KMS-11 (cell line): Measurements from ENCODE around the gene KIAA0930.

ENCODE experiments used
- H2AFZ ChIP-seq: fragments of 200-600 bp; sonication (generic); 2 replicates; pipeline ENCODE4 v1.6.1; 2016; ENCODE audit warnings: antibody characterized with exemption, mixed run types, low read depth
- H3K27ac ChIP-seq: fragments of 200-600 bp; sonication (generic); 2 replicates; pipeline ENCODE4 v1.6.1; 2016; ENCODE audit warnings: mild to moderate bottlenecking, mixed run types
- H3K27me3 ChIP-seq: fragments of 200-600 bp; sonication (generic); 2 replicates; pipeline ENCODE4 v1.6.1; 2017; ENCODE audit warnings: mild to moderate bottlenecking, low read depth, mixed run types, moderate library complexity; ENCODE audit not compliant: insufficient read depth
- H3K36me3 ChIP-seq: fragments of 200-600 bp; sonication (generic); 2 replicates; pipeline ENCODE4 v1.6.1; 2017; ENCODE audit warnings: mild to moderate bottlenecking, mixed run types; ENCODE audit not compliant: insufficient read depth
- H3K4me1 ChIP-seq: fragments of 200-600 bp; sonication (generic); 2 replicates; pipeline ENCODE4 v1.6.1; 2016; ENCODE audit warnings: mild to moderate bottlenecking, low read depth, mixed run types; ENCODE audit not compliant: poor library complexity, severe bottlenecking
- H3K4me2 ChIP-seq: fragments of 200-600 bp; sonication (generic); 2 replicates; pipeline ENCODE4 v1.7.0; 2016; ENCODE audit warnings: mild to moderate bottlenecking, mixed run types
- H3K4me3 ChIP-seq: fragments of 200-600 bp; sonication (generic); IDR thresholded peaks from 2 replicates; pipeline ENCODE4 v1.6.1; 2017; ENCODE audit warnings: low read depth, low read length, mixed read lengths; ENCODE audit not compliant: insufficient read depth
- H3K79me2 ChIP-seq: fragments of 200-600 bp; sonication (generic); 2 replicates; pipeline ENCODE4 v1.6.1; 2016; ENCODE audit warnings: low read depth, mixed run types; ENCODE audit not compliant: insufficient read depth
- H3K9ac ChIP-seq: fragments of 200-600 bp; sonication (generic); 2 replicates; pipeline ENCODE4 v1.6.1; 2016; ENCODE audit warnings: mild to moderate bottlenecking, mixed run types
- H4K20me1 ChIP-seq: fragments of 200-600 bp; sonication (generic); 2 replicates; pipeline ENCODE4 v1.6.1; 2016; ENCODE audit warnings: mild to moderate bottlenecking, mixed run types; ENCODE audit not compliant: insufficient read depth
- CTCF ChIP-seq: fragments of 200-600 bp; sonication (generic); conservative IDR thresholded peaks from 2 replicates; pipeline ENCODE4 v1.6.1; 2017; ENCODE audit warnings: low read depth, mild to moderate bottlenecking, antibody characterized with exemption, low read length, moderate library complexity, mixed read lengths

Gene KIAA0930

GRCh38 chr22:45200230-45200629, 40.5 kb downstream of the KIAA0930 start:
- H3K4me2 ChIP-seq = no peak overlapping the region
- no peaks in the 10 kb centered on the region for H4K20me1 ChIP-seq
- no peaks in the 10 kb centered on the region for H3K27me3 ChIP-seq
- no peak for TF ChIP-seq CTCF
- no peak overlapping the region for H3K4me3 ChIP-seq
- no peak overlapping the region for H3K9ac ChIP-seq
- no peaks in the 10 kb centered on the region for H3K79me2 ChIP-seq
- H3K4me1 ChIP-seq = no peaks in the 10 kb centered on the region
- H3K36me3 ChIP-seq = no peaks in the 10 kb centered on the region
- H3K27ac ChIP-seq = no peak overlapping the region
- H2AFZ ChIP-seq = no peak overlapping the region

GRCh38 chr22:45199723-45200122, 41.0 kb downstream of the KIAA0930 start:
- Histone ChIP-seq H3K79me2 (no peaks in the 10 kb centered on the region), H3K9ac (no peak overlapping the region), H3K27ac (no peak overlapping the region), H3K36me3 (no peaks in the 10 kb centered on the region), H3K4me1 (no peaks in the 10 kb centered on the region), H4K20me1 (no peaks in the 10 kb centered on the region), H3K4me3 (no peak overlapping the region), H3K4me2 (no peak overlapping the region), H2AFZ (no peak overlapping the region), H3K27me3 (no peaks in the 10 kb centered on the region)
- TF ChIP-seq CTCF = no peak

- no peak overlapping the region for H3K27ac ChIP-seq
- no peaks in the 10 kb centered on the region for H3K36me3 ChIP-seq
- H3K4me1 ChIP-seq = no peaks in the 10 kb centered on the region
- no peak overlapping the region for H3K9ac ChIP-seq
- H3K27me3 ChIP-seq = no peaks in the 10 kb centered on the region
- H3K4me3 ChIP-seq = no peak overlapping the region
- no peaks in the 10 kb centered on the region for H3K79me2 ChIP-seq
- no peak for TF ChIP-seq CTCF
- H3K4me2 ChIP-seq = no peak overlapping the region
- H4K20me1 ChIP-seq = no peaks in the 10 kb centered on the region
- no peak overlapping the region for H2AFZ ChIP-seq
These were observed 42.3 kb downstream of the KIAA0930 start for GRCh38 chr22:45198463-45198795.

GRCh38 chr22:45197606-45198462, 42.9 kb downstream of the KIAA0930 start:
- Histone ChIP-seq H3K4me1 (no peaks in the 10 kb centered on the region), H3K27ac (no peak overlapping the region)

More at GRCh38 chr22:45197606-45198462, 42.9 kb downstream of the KIAA0930 start:
- Histone ChIP-seq H3K36me3 (no peaks in the 10 kb centered on the region), H3K79me2 (no peaks in the 10 kb centered on the region), H4K20me1 (no peaks in the 10 kb centered on the region), H2AFZ (no peak overlapping the region), H3K4me2 (no peak overlapping the region), H3K9ac (no peak overlapping the region), H3K4me3 (no peak overlapping the region), H3K27me3 (no peaks in the 10 kb centered on the region)
- no peak for TF ChIP-seq CTCF
